H9 (cell line): Measurements from ENCODE around the gene DTX4. TPM values are rescaled to one million over a fixed set of nuclear protein-coding genes. Genes with fewer than 3 reads are reported as not detected.

Experiments
- DNase-seq: peaks from one replicate; pipeline ENCODE4 v3.0.0-alpha.2; 2017
- H2AFZ ChIP-seq: one replicate; pipeline ENCODE4 v1.6.1; 2013; ENCODE audit warnings: mild to moderate bottlenecking, low read length, control low read depth, moderate library complexity
- H2AK5ac ChIP-seq: 2 replicates; pipeline ENCODE4 v1.6.1; 2013; ENCODE audit warnings: low read length, control low read depth, mixed read lengths; ENCODE audit not compliant: insufficient read length
- H2BK120ac ChIP-seq: one replicate; pipeline ENCODE4 v1.6.1; 2013; ENCODE audit warnings: low read depth, mild to moderate bottlenecking, low read length, control low read depth, inconsistent platforms; ENCODE audit not compliant: poor library complexity, severe bottlenecking
- H2BK12ac ChIP-seq: 2 replicates; pipeline ENCODE4 v1.6.1; 2013; ENCODE audit warnings: low read length, control low read depth, mixed read lengths, low read depth; ENCODE audit not compliant: insufficient read length
- H2BK15ac ChIP-seq: 2 replicates; pipeline ENCODE4 v1.6.1; 2013; ENCODE audit warnings: low read depth, low read length, control low read depth
- H2BK20ac ChIP-seq: one replicate; pipeline ENCODE4 v1.6.1; 2013; ENCODE audit warnings: low read depth, mild to moderate bottlenecking, low read length, control low read depth, inconsistent platforms; ENCODE audit not compliant: poor library complexity, severe bottlenecking
- H2BK5ac ChIP-seq: 2 replicates; pipeline ENCODE4 v1.6.1; 2013; ENCODE audit warnings: low read length, control low read depth, mixed read lengths; ENCODE audit not compliant: insufficient read length
- H3K14ac ChIP-seq: 2 replicates; pipeline ENCODE4 v1.6.1; 2013; ENCODE audit warnings: low read length, control low read depth; ENCODE audit not compliant: insufficient read depth
- H3K18ac ChIP-seq: 2 replicates; pipeline ENCODE4 v1.6.1; 2013; ENCODE audit warnings: low read depth, mild to moderate bottlenecking, mixed read lengths, low read length, control low read depth; ENCODE audit not compliant: insufficient read length
- H3K23ac ChIP-seq: 2 replicates; pipeline ENCODE4 v1.6.1; 2013; ENCODE audit warnings: low read length, control low read depth, mixed read lengths, low read depth; ENCODE audit not compliant: insufficient read length
- H3K23me2 ChIP-seq: 2 replicates; pipeline ENCODE4 v1.6.1; 2013; ENCODE audit warnings: low read depth, mild to moderate bottlenecking, mixed read lengths, low read length, control low read depth; ENCODE audit not compliant: insufficient read length, poor library complexity, severe bottlenecking
- H3K27ac ChIP-seq: 2 replicates; pipeline ENCODE4 v1.5.1; 2013; ENCODE audit warnings: low read length, control low read depth, mixed read lengths, low read depth; ENCODE audit not compliant: insufficient read length
- H3K27me3 ChIP-seq: 2 replicates; pipeline ENCODE4 v1.6.1; 2013; ENCODE audit warnings: low read length, control low read depth, inconsistent platforms; ENCODE audit not compliant: insufficient read depth
- H3K4ac ChIP-seq: 2 replicates; pipeline ENCODE4 v1.6.1; 2013; ENCODE audit warnings: low read depth, mild to moderate bottlenecking, control low read depth, inconsistent platforms, low read length, moderate library complexity
- H3K4me1 ChIP-seq: 2 replicates; pipeline ENCODE4 v1.6.1; 2013; ENCODE audit warnings: low read length, control low read depth, inconsistent platforms; ENCODE audit not compliant: insufficient read depth
- H3K4me2 ChIP-seq: 2 replicates; pipeline ENCODE4 v1.6.1; 2013; ENCODE audit warnings: low read length, control low read depth, mixed read lengths; ENCODE audit not compliant: insufficient read length, insufficient read depth
- H3K56ac ChIP-seq: 2 replicates; pipeline ENCODE4 v1.6.1; 2013; ENCODE audit warnings: low read depth, mild to moderate bottlenecking, mixed read lengths, low read length, control low read depth; ENCODE audit not compliant: insufficient read length
- H3K79me1 ChIP-seq: 2 replicates; pipeline ENCODE4 v1.6.1; 2013; ENCODE audit warnings: low read depth, mild to moderate bottlenecking, moderate library complexity, low read length, control low read depth, inconsistent platforms; ENCODE audit not compliant: insufficient read depth, poor library complexity, severe bottlenecking
- H3K79me2 ChIP-seq: 2 replicates; pipeline ENCODE4 v1.6.1; 2013; ENCODE audit warnings: low read length, control low read depth, inconsistent platforms; ENCODE audit not compliant: insufficient read depth
- H3K9ac ChIP-seq: 2 replicates; pipeline ENCODE4 v1.6.1; 2013; ENCODE audit warnings: low read length, control low read depth, mixed read lengths; ENCODE audit not compliant: insufficient read length; ENCODE audit errors: extremely low read depth
- H3K9me3 ChIP-seq: one replicate; pipeline ENCODE4 v1.6.1; 2013; ENCODE audit warnings: low read depth, low read length, inconsistent platforms; ENCODE audit not compliant: control insufficient read depth
- H3T11ph ChIP-seq: one replicate; pipeline ENCODE4 v1.6.1; 2013; ENCODE audit warnings: mild to moderate bottlenecking, low read length, control low read depth, inconsistent platforms
- H4K20me1 ChIP-seq: one replicate; pipeline ENCODE4 v1.6.1; 2013; ENCODE audit not compliant: control insufficient read depth, insufficient read length, insufficient read depth
- H4K5ac ChIP-seq: 2 replicates; pipeline ENCODE4 v1.6.1; 2013; ENCODE audit warnings: low read depth, mild to moderate bottlenecking, mixed read lengths, low read length, control low read depth; ENCODE audit not compliant: insufficient read length
- H4K8ac ChIP-seq: replicated peaks from 2 replicates; pipeline ENCODE4 v1.6.1; 2013; ENCODE audit warnings: low read length, control low read depth, mixed read lengths, low read depth; ENCODE audit not compliant: insufficient read length
- H4K91ac ChIP-seq: 2 replicates; pipeline ENCODE4 v1.6.1; 2013; ENCODE audit warnings: low read depth, mild to moderate bottlenecking, moderate library complexity, mixed read lengths, low read length, control low read depth; ENCODE audit not compliant: insufficient read length
- H3K27ac Mint-ChIP-seq, 3 experiments: 2 replicates in 2 of 3; 3 replicates in 1 of 3; pipeline ENCODE4 v1.8.0; 2020 to 2021; ENCODE audit warnings: mixed read lengths in 3 of 3, mild to moderate bottlenecking in 1 of 3, moderate library complexity in 1 of 3
- H3K27me3 Mint-ChIP-seq: 2 replicates; pipeline ENCODE4 v1.8.0; 2021; ENCODE audit warnings: low read depth, mild to moderate bottlenecking, moderate library complexity, mixed read lengths
- H3K36me3 Mint-ChIP-seq, 3 experiments: 2 replicates in 2 of 3; 3 replicates in 1 of 3; pipeline ENCODE4 v1.8.0; 2020 to 2021; ENCODE audit warnings: low read depth in 3 of 3, mixed read lengths in 3 of 3; ENCODE audit not compliant: insufficient read depth in 1 of 3
- H3K4me1 Mint-ChIP-seq, 2 experiments: 2 replicates each; pipeline ENCODE4 v1.8.0; 2020; ENCODE audit warnings: mixed read lengths in 2 of 2
- H3K4me3 Mint-ChIP-seq, 2 experiments: 2 replicates in 1 of 2; 3 replicates in 1 of 2; pipeline ENCODE4 v1.8.0; 2020 to 2021; ENCODE audit warnings: mild to moderate bottlenecking in 2 of 2, mixed read lengths in 2 of 2, moderate library complexity in 1 of 2
- H3K9me3 Mint-ChIP-seq, 2 experiments: 2 replicates in 1 of 2; 3 replicates in 1 of 2; pipeline ENCODE4 v1.8.0; 2020; ENCODE audit warnings: mild to moderate bottlenecking in 2 of 2, mixed read lengths in 2 of 2, moderate library complexity in 1 of 2
- CTCF ChIP-seq: fragments of 200-600 bp; sonication (generic); conservative IDR thresholded peaks from 3 replicates; pipeline ENCODE4 v1.8.0; 2021; ENCODE audit warnings: antibody characterized with exemption, mild to moderate bottlenecking
- WGBS: extraction: QIAGEN DNeasy Blood & Tissue Kit; methylation state at CpG from one replicate; pipeline ENCODE4 v1.1.7; 2013; ENCODE audit warnings: missing lambda C conversion rate, low lambda C conversion rate, mixed read lengths; ENCODE audit not compliant: insufficient read length; ENCODE audit errors: extremely low coverage; 5-methylcytosine and 5-hydroxymethylcytosine counted together
- total RNA-seq: library from RNA; stranded (reverse); gene quantifications from 2 replicates; pipeline ENCODE4 v1.2.1, GENCODE V29; 2021

Gene DTX4
- total RNA-seq, 1 experiment from 2014 or later: 13.0 TPM

GRCh38 chr11:59226396-59226795, 54.5 kb downstream of the DTX4 start:
- no peaks in the 10 kb centered on the region for H3K27me3 ChIP-seq
- H2BK12ac ChIP-seq: no peak overlapping the region
- no peak overlapping the region for H3K23ac ChIP-seq
- H3K18ac ChIP-seq: no peak overlapping the region
- H3K14ac ChIP-seq: no peak overlapping the region
- no peak overlapping the region for H2AK5ac ChIP-seq
- no peaks in the 10 kb centered on the region for H3K79me2 ChIP-seq
- no peaks in the 10 kb centered on the region for H3K23me2 ChIP-seq
- no peak for TF ChIP-seq CTCF
- H4K20me1 ChIP-seq: no peaks in the 10 kb centered on the region
- DNase-seq: no peak
- H2BK20ac ChIP-seq: no peak overlapping the region
- H3T11ph ChIP-seq: no peak overlapping the region
- H3K4ac ChIP-seq: no peak overlapping the region
- H3K27ac ChIP-seq: no peak overlapping the region
- H3K79me1 ChIP-seq: no peaks in the 10 kb centered on the region
- H4K91ac ChIP-seq: no peak overlapping the region
- no peaks in the 10 kb centered on the region for H3K9me3 ChIP-seq
- Mint-ChIP-seq H3K36me3 (peaks cover 0 to 3% (median 0%) of the 10 kb centered on the region in 3 experiments; a peak in 2 of 7 replicates), H3K4me1 (no peaks in the 10 kb centered on the region), H3K9me3 (peaks cover 7 to 13% of the 10 kb centered on the region in 2 experiments), H3K27ac (no peak overlapping the region), H3K27me3 (no peaks in the 10 kb centered on the region; the same call in 1 of the 2 replicates), H3K4me3 (no peak overlapping the region)
- no peaks in the 10 kb centered on the region for H3K4me1 ChIP-seq
- H2BK120ac ChIP-seq: no peak overlapping the region
- no peak overlapping the region for H3K4me2 ChIP-seq
- no peak overlapping the region for H2BK5ac ChIP-seq
- H3K56ac ChIP-seq: no peak overlapping the region
- H2BK15ac ChIP-seq: no peak overlapping the region
- H3K9ac ChIP-seq: no peak overlapping the region
- no CpG with 5 or more reads among the region's 2 CpGs for WGBS
- H2AFZ ChIP-seq: no peak overlapping the region
- H4K5ac ChIP-seq: no peak overlapping the region
- H4K8ac ChIP-seq: no peak overlapping the region
